T-helper 1 cell treated with Interleukin-12 subunit alpha and Interleukin-12 subunit beta and Interleukin-4 antibody, amounts not matched to agents 30 μg/mL and 1 μg/mL, for 36 hours (primary cell): Measurements from ENCODE around the gene PAX4.
"Not testable (repeated sequence)": the region's sequence is repeated elsewhere in the genome, so short reads cannot be mapped to it uniquely, and the experiment has no call there.

Source experiments
- H3K27ac Mint-ChIP-seq: one replicate; pipeline ENCODE4 v1.8.0; 2021; ENCODE audit warnings: mild to moderate bottlenecking, mixed read lengths
- H3K27me3 Mint-ChIP-seq: one replicate; pipeline ENCODE4 v1.8.0; 2021; ENCODE audit warnings: low read depth, mixed read lengths
- H3K36me3 Mint-ChIP-seq: one replicate; pipeline ENCODE4 v1.8.0; 2021; ENCODE audit warnings: low read depth, mixed read lengths
- H3K4me1 Mint-ChIP-seq: one replicate; pipeline ENCODE4 v1.8.0; 2021; ENCODE audit warnings: low read depth, mixed read lengths
- H3K4me3 Mint-ChIP-seq: one replicate; pipeline ENCODE4 v1.8.0; 2021; ENCODE audit warnings: mild to moderate bottlenecking, moderate library complexity, mixed read lengths
- H3K9me3 Mint-ChIP-seq: one replicate; pipeline ENCODE4 v1.8.0; 2021; ENCODE audit warnings: mixed read lengths

The PAX4 gene

GRCh38 chr7:127585044-127585953, 32.6 kb downstream of the PAX4 start, which contains the start of gene GCC1:
TSS of gene GCC1 (minus strand) at chr7:127585596. CDS start at chr7:127585182, 414 bp downstream.
- Mint-ChIP-seq H3K27me3 (no peaks in the 10 kb centered on the region), H3K4me3 (peak within 1 kb of the TSS; percentile 93), H3K27ac (peak within 1 kb of the TSS; percentile 94), H3K9me3 (no peaks in the 10 kb centered on the region), H3K36me3 (peaks cover 23% of the 10 kb centered on the region), H3K4me1 (peaks cover 51% of the 10 kb centered on the region)

GRCh38 chr7:127584648-127585043, 33.3 kb downstream of the PAX4 start:
- Mint-ChIP-seq H3K27ac (peak overlapping the region; percentile 94), H3K4me1 (peaks cover 47% of the 10 kb centered on the region), H3K4me3 (peak overlapping the region; percentile 93), H3K36me3 (peaks cover 22% of the 10 kb centered on the region), H3K9me3 (no peaks in the 10 kb centered on the region), H3K27me3 (no peaks in the 10 kb centered on the region)

GRCh38 chr7:127582361-127582760, 35.6 kb downstream of the PAX4 start:
- no peak overlapping the region for H3K4me3 Mint-ChIP-seq

GRCh38 chr7:127581716-127582115, 36.2 kb downstream of the PAX4 start:
- Mint-ChIP-seq H3K9me3 (no peaks in the 10 kb centered on the region), H3K4me3 (no peak overlapping the region), H3K4me1 (peaks cover 44% of the 10 kb centered on the region), H3K36me3 (peaks cover 27% of the 10 kb centered on the region), H3K27me3 (no peaks in the 10 kb centered on the region), H3K27ac (no peak overlapping the region)

More at GRCh38 chr7:127582361-127582760, 35.6 kb downstream of the PAX4 start:
- Mint-ChIP-seq H3K36me3 (peaks cover 27% of the 10 kb centered on the region), H3K4me1 (peaks cover 44% of the 10 kb centered on the region), H3K27me3 (no peaks in the 10 kb centered on the region), H3K9me3 (no peaks in the 10 kb centered on the region), H3K27ac (no peak overlapping the region)

GRCh38 chr7:127580612-127581011, 37.3 kb downstream of the PAX4 start:
- Mint-ChIP-seq H3K4me3 (no peak overlapping the region), H3K36me3 (peaks cover 27% of the 10 kb centered on the region), H3K9me3 (no peaks in the 10 kb centered on the region), H3K27me3 (no peaks in the 10 kb centered on the region), H3K4me1 (peaks cover 37% of the 10 kb centered on the region), H3K27ac (no peak overlapping the region)

- Mint-ChIP-seq H3K27ac (no peak overlapping the region), H3K36me3 (peaks cover 24% of the 10 kb centered on the region), H3K9me3 (no peaks in the 10 kb centered on the region), H3K27me3 (no peaks in the 10 kb centered on the region), H3K4me1 (peaks cover 25% of the 10 kb centered on the region), H3K4me3 (no peak overlapping the region)
Measured at GRCh38 chr7:127578711-127579275, 39.1 kb downstream of the PAX4 start.

- H3K27ac Mint-ChIP-seq: no peak overlapping the region
- H3K4me1 Mint-ChIP-seq: peaks cover 18% of the 10 kb centered on the region
- peaks cover 24% of the 10 kb centered on the region for H3K36me3 Mint-ChIP-seq
- H3K4me3 Mint-ChIP-seq: no peak overlapping the region
- no peaks in the 10 kb centered on the region for H3K27me3 Mint-ChIP-seq
- no peaks in the 10 kb centered on the region for H3K9me3 Mint-ChIP-seq
Measured at GRCh38 chr7:127578036-127578684, 39.8 kb downstream of the PAX4 start.

GRCh38 chr7:127571741-127572505, 46.0 kb downstream of the PAX4 start:
- H3K4me3 Mint-ChIP-seq: no peak overlapping the region
- no peaks in the 10 kb centered on the region for H3K27me3 Mint-ChIP-seq
- H3K36me3 Mint-ChIP-seq: peaks cover 1% of the 10 kb centered on the region
- H3K27ac Mint-ChIP-seq: no peak overlapping the region
- no peaks in the 10 kb centered on the region for H3K9me3 Mint-ChIP-seq
- H3K4me1 Mint-ChIP-seq: no peaks in the 10 kb centered on the region

GRCh38 chr7:127568034-127568433, 49.9 kb downstream of the PAX4 start:
- not testable (repeated sequence) for H3K27me3 Mint-ChIP-seq, H3K9me3 Mint-ChIP-seq, H3K36me3 Mint-ChIP-seq, H3K4me1 Mint-ChIP-seq, H3K4me3 Mint-ChIP-seq, H3K27ac Mint-ChIP-seq

GRCh38 chr7:127566242-127566641, 51.7 kb downstream of the PAX4 start:
- no peak overlapping the region for H3K27ac Mint-ChIP-seq
- peaks cover 2% of the 10 kb centered on the region for H3K36me3 Mint-ChIP-seq
- no peaks in the 10 kb centered on the region for H3K4me1 Mint-ChIP-seq
- H3K4me3 Mint-ChIP-seq: no peak overlapping the region
- H3K27me3 Mint-ChIP-seq: no peaks in the 10 kb centered on the region
- H3K9me3 Mint-ChIP-seq: no peaks in the 10 kb centered on the region
